Esophagus muscularis mucosa (tissue), 4 donors: ENCODE data around the gene FOXN3. TPM values are rescaled to one million over a fixed set of nuclear protein-coding genes. Genes with fewer than 3 reads are reported as not detected.

ENCODE experiments used
- DNase-seq: peaks from one replicate; pipeline ENCODE4 v3.0.0-alpha.2; 2017; ENCODE audit errors: extremely low spot score
- H3K27ac ChIP-seq, 4 donors: fragments of 200-600 bp; sonication (generic); replicated peaks in 1 of 4; 1 replicate in 3 of 4; 2 replicates in 1 of 4; pipeline ENCODE4 v1.5.1; 2016 to 2019; ENCODE audit warnings: mild to moderate bottlenecking in 1 of 4
- H3K27me3 ChIP-seq, 4 donors: fragments of 200-600 bp; sonication (generic); one replicate each; pipeline versions ENCODE4 v1.5.1 to v1.6.0; 2016 to 2019
- H3K36me3 ChIP-seq, 4 donors: fragments of 200-600 bp; sonication (generic); one replicate each; pipeline ENCODE4 v1.5.1; 2016 to 2019
- H3K4me1 ChIP-seq, 4 donors: fragments of 200-600 bp; sonication (generic); one replicate each; pipeline ENCODE4 v1.5.1; 2016 to 2019
- H3K4me3 ChIP-seq, 4 donors: fragments of 200-600 bp; sonication (generic); 1 replicate in 2 of 4; 2 replicates in 2 of 4; pipeline ENCODE4 v1.5.1; 2016 to 2019; ENCODE audit warnings: mild to moderate bottlenecking in 4 of 4, moderate library complexity in 1 of 4
- H3K9me3 ChIP-seq, 4 donors: fragments of 200-600 bp; sonication (generic); 1 replicate in 3 of 4; 2 replicates in 1 of 4; pipeline ENCODE4 v1.5.1; 2016 to 2019
- EP300 ChIP-seq: sonication (generic); formaldehyde crosslinking; IDR thresholded peaks from one replicate; pipeline ENCODE4 v1.6.1; 2017; ENCODE audit warnings: antibody characterized with exemption
- POLR2A ChIP-seq: fragments of 450-650 bp; IDR thresholded peaks from one replicate; pipeline ENCODE4 v1.6.1; 2017; ENCODE audit warnings: antibody characterized with exemption, moderate library complexity, mild to moderate bottlenecking, low read depth
- POLR2AphosphoS5 ChIP-seq, 2 donors: sonication (generic); formaldehyde crosslinking; IDR thresholded peaks; one replicate each; pipeline ENCODE4 v1.6.1; 2017; ENCODE audit warnings: antibody characterized with exemption in 2 of 2
- WGBS: methylation state at CpG from one replicate; pipeline ENCODE4 v1.1.5; 2018; 5-methylcytosine and 5-hydroxymethylcytosine counted together
- intact Hi-C: fragments of 100-400 bp; cut with DNase I; formaldehyde crosslinking; loops from one replicate; pipeline ENCODE4 v1.15.1; 2023
- total RNA-seq, 4 donors: library from RNA; depleted of rRNA; stranded (reverse); fragments of >200 nt; gene quantifications; one replicate each; pipeline versions ENCODE4 v1.1.0 to v1.2.1, GENCODE V29; 2016
- TF ChIP-seq, protein P1 (sequence below), 3 experiments: fragments of 200-600 bp in 2 of 3; fragments of 450-650 bp in 1 of 3; sonication (generic) in 2 of 3; IDR thresholded peaks; one replicate each; pipeline ENCODE4 v1.5.1; 2017 to 2019; ENCODE audit warnings: antibody characterized with exemption in 3 of 3, mild to moderate bottlenecking in 2 of 3, moderate library complexity in 1 of 3

The FOXN3 gene
- total RNA-seq, 4 donors from 2014 or later: 114 to 180 (median 145) TPM

DNA sequence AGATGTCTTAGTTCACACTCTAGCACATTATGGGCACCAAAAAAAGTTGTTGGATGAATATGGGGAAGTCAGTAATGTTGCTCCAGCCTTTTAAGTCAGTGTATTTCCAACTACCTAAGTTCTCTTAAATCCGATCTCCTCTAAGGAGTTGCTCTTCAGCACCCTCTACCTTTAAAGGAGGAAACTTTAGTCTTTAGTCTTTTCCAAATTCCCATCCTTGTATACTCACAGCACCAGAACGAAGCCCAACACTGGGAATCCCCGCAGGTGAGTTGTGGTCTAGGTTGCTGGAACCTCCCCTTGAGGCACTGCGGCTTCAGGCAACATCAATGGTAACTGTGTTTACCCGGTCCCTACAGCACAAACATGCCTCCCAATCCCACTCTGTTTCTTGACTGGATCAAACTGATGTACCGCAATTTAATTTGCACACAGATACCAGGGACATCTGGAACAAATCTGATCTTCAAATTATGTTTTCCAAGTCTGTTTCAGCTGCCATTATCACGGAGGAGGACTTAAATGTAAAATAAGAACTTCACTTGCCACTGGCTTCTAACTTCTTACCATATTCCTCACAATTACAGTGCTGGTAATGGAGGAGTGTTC, 179.0 kb downstream of the FOXN3 start:
- H3K4me1 ChIP-seq: peaks cover 23 to 45% (median 42%) of the 10 kb centered on the region in 4 donors
- H3K36me3 ChIP-seq: no peaks in the 10 kb centered on the region
- TF ChIP-seq POLR2A: no peak
- TF ChIP-seq EP300: no peak
- TF ChIP-seq POLR2AphosphoS5 (IDR thresholded peaks at IDR 0.05): no peak
- TF ChIP-seq, protein P1, sequence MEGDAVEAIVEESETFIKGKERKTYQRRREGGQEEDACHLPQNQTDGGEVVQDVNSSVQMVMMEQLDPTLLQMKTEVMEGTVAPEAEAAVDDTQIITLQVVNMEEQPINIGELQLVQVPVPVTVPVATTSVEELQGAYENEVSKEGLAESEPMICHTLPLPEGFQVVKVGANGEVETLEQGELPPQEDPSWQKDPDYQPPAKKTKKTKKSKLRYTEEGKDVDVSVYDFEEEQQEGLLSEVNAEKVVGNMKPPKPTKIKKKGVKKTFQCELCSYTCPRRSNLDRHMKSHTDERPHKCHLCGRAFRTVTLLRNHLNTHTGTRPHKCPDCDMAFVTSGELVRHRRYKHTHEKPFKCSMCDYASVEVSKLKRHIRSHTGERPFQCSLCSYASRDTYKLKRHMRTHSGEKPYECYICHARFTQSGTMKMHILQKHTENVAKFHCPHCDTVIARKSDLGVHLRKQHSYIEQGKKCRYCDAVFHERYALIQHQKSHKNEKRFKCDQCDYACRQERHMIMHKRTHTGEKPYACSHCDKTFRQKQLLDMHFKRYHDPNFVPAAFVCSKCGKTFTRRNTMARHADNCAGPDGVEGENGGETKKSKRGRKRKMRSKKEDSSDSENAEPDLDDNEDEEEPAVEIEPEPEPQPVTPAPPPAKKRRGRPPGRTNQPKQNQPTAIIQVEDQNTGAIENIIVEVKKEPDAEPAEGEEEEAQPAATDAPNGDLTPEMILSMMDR (IDR thresholded peaks at IDR 0.05): peak; percentile 32 to 47 (median 37)
- DNase-seq: no peak
- H3K27ac ChIP-seq: no peak overlapping the region
- 75% methylated on average over 7 of the region's 7 CpGs for WGBS
- H3K27me3 ChIP-seq: no peaks in the 10 kb centered on the region
- H3K9me3 ChIP-seq: no peaks in the 10 kb centered on the region
- no peak overlapping the region for H3K4me3 ChIP-seq
- intact Hi-C loops: no loop called here

DNA sequence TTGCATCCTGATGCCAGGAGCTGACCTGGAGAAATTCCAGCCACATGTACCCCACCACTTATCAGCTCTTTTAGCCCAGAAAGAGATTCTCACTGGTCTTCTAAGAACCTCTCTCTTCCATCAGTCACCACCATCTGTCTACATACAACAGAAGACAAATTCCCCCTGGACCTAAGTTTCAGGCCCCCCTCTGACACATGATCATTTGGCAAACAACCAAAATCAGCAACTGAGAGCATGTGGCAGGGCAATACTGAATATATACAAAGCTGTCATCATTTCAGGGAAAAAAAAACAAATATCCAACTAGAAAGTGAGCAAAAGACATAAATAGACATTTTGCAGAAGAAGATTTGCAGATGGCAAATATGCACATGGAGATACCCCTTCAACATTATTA, 180.2 kb downstream of the FOXN3 start:
- DNase-seq: no peak
- TF ChIP-seq EP300 (no peak), POLR2AphosphoS5 (IDR thresholded peaks at IDR 0.05) (no peak), POLR2A (no peak)
- TF ChIP-seq, protein P1 (IDR thresholded peaks at IDR 0.05): no peak
- no peaks in the 10 kb centered on the region for H3K36me3 ChIP-seq
- intact Hi-C loops: no loop called here
- no peaks in the 10 kb centered on the region for H3K27me3 ChIP-seq
- no peak overlapping the region for H3K27ac ChIP-seq
- no peaks in the 10 kb centered on the region for H3K9me3 ChIP-seq
- H3K4me1 ChIP-seq: peaks cover 11 to 35% (median 30%) of the 10 kb centered on the region in 4 donors
- no peak overlapping the region for H3K4me3 ChIP-seq

DNA sequence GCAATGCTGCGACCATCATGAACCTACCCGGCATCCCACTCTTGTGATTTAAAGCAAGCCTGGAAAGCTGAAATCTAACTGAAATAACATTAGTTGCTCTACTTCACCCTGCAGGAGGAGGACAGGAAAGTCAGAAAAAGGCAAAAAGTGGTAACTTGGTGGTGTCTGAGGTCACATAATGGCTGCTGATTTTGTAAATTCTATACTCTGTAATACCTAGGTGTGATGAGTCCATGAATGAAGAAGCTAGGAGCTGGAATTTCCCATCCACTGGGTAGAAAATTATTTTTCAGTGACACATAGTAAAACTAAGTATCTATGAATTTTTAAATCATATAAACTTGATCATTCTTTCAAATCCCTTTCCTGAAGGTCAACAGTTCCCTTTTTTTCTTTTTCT, 183.8 kb downstream of the FOXN3 start:
- Histone ChIP-seq H3K4me3 (no peak overlapping the region), H3K4me1 (peaks cover 18 to 42% (median 36%) of the 10 kb centered on the region in 4 donors), H3K27ac (no peak overlapping the region), H3K27me3 (no peaks in the 10 kb centered on the region), H3K36me3 (no peaks in the 10 kb centered on the region), H3K9me3 (no peaks in the 10 kb centered on the region)
- no peak for DNase-seq
- intact Hi-C loops: no loop called here
- WGBS: 100% methylated on average over 2 of the region's 2 CpGs
- TF ChIP-seq, protein P1 (IDR thresholded peaks at IDR 0.05): no peak
- TF ChIP-seq EP300 (no peak), POLR2AphosphoS5 (IDR thresholded peaks at IDR 0.05) (no peak), POLR2A (no peak)

DNA sequence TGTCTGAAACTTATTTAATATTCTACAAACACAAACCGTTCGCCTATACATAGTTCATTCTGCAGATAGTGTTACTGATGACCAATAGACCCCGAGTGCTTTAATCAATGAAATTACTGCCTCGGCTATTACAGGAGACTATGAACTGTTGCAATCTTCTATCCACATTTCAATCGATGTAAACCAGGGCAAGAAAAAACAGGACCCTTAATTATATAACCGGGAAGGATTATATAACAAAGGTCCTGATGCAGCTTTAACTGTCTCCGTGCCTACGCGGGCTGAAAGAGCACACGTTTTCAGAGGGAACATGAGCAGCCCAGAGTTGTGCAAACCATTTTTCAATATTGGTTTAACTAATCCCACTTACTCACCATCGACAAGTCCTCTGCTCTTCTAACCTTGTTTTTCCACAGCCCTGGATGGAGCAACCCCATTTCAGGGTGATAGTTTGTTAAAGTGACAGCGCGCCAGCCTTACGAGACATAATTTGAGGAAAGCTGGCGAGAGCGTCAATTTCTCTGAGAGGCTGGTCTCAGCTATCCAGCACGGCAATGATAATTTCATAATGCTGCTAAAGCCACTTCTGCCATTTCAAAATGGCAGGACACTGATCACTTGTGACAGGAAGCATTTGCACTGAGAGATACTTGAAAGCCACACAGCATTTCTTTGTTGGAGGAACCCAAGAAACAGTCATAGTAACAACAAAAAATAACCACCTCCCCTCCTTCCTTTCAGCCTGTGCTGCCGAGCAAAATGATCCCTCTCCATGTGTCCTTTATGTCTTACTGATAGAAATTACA, 184.6 kb downstream of the FOXN3 start:
- whole genome bisulfite sequencing: 89% methylated on average over 18 of the region's 18 CpGs

More for the DNA sequence above, 184.6 kb downstream of the FOXN3 start:
- no peak for DNase-seq
- Histone ChIP-seq H3K27me3 (no peaks in the 10 kb centered on the region), H3K9me3 (no peaks in the 10 kb centered on the region), H3K4me3 (no peak overlapping the region), H3K27ac (no peak overlapping the region), H3K4me1 (peaks cover 15 to 47% (median 38%) of the 10 kb centered on the region in 4 donors), H3K36me3 (no peaks in the 10 kb centered on the region)
- TF ChIP-seq, protein P1 (IDR thresholded peaks at IDR 0.05): no peak
- no peak for TF ChIP-seq POLR2AphosphoS5 (IDR thresholded peaks at IDR 0.05)
- no peak for TF ChIP-seq POLR2A
- TF ChIP-seq EP300: no peak
- intact Hi-C loops: no loop called here
